CD14-positive monocyte (primary cell): ENCODE measurements around the gene ST6GALNAC3. TPM values are rescaled to one million over a fixed set of nuclear protein-coding genes. Genes with fewer than 3 reads are reported as not detected.

Source experiments
- DNase-seq, 3 donors: peaks; one replicate each; pipeline ENCODE4 v3.0.0-alpha.2; 2011 to 2022
- H2AFZ ChIP-seq: 2 replicates; pipeline ENCODE4 v1.6.0; 2012; ENCODE audit warnings: mild to moderate bottlenecking, low read depth, low read length, inconsistent platforms; ENCODE audit not compliant: insufficient read depth, poor library complexity, severe bottlenecking
- H3K27ac ChIP-seq, 2 donors: 1 replicate in 1 of 2; 2 replicates in 1 of 2; pipeline ENCODE4 v1.5.1; 2012 to 2013; ENCODE audit warnings: low read length in 2 of 2, control low read depth in 1 of 2, inconsistent platforms in 1 of 2, low read depth in 1 of 2, mild to moderate bottlenecking in 1 of 2
- H3K27me3 ChIP-seq, 2 donors: one replicate each; pipeline versions ENCODE4 v1.6.0 to v1.6.1; 2011 to 2013; ENCODE audit warnings: low read length in 2 of 2; ENCODE audit not compliant: control insufficient read depth in 2 of 2, insufficient read depth in 2 of 2
- H3K36me3 ChIP-seq, 2 donors: replicated peaks in 1 of 2; 1 replicate in 1 of 2; 2 replicates in 1 of 2; pipeline versions ENCODE4 v1.5.1 to v1.6.1; 2012 to 2013; ENCODE audit warnings: low read length in 2 of 2, control low read depth in 1 of 2, inconsistent platforms in 1 of 2, mild to moderate bottlenecking in 1 of 2; ENCODE audit not compliant: insufficient read depth in 2 of 2, control insufficient read depth in 1 of 2
- H3K4me1 ChIP-seq, 2 donors: 1 replicate in 1 of 2; 2 replicates in 1 of 2; pipeline versions ENCODE4 v1.5.1 to v1.6.1; 2012 to 2013; ENCODE audit warnings: low read length in 2 of 2, control low read depth in 1 of 2, inconsistent platforms in 1 of 2, mild to moderate bottlenecking in 1 of 2, moderate library complexity in 1 of 2; ENCODE audit not compliant: insufficient read depth in 2 of 2, control insufficient read depth in 1 of 2
- H3K4me2 ChIP-seq: replicated peaks from 2 replicates; pipeline ENCODE3; 2012; ENCODE audit warnings: low read length, moderate library complexity, mild to moderate bottlenecking; ENCODE audit not compliant: poor library complexity, severe bottlenecking; ENCODE audit errors: extremely low read depth
- H3K4me3 ChIP-seq, 3 experiments: fragments of 200-600 bp in 1 of 3; sonication (generic) in 1 of 3; replicated peaks in 1 of 3; 1 replicate in 2 of 3; 2 replicates in 1 of 3; pipeline ENCODE4 v1.5.1; 2011 to 2013; ENCODE audit warnings: low read length in 3 of 3, mild to moderate bottlenecking in 3 of 3, control low read depth in 2 of 3, low read depth in 2 of 3, inconsistent platforms in 1 of 3, moderate library complexity in 1 of 3
- H3K79me2 ChIP-seq: 2 replicates; pipeline ENCODE4 v1.6.0; 2012; ENCODE audit warnings: mild to moderate bottlenecking, control low read depth, inconsistent platforms, low read length, moderate library complexity; ENCODE audit not compliant: insufficient read depth
- H3K9ac ChIP-seq: 2 replicates; pipeline ENCODE4 v1.6.0; 2017; ENCODE audit warnings: low read length, mild to moderate bottlenecking; ENCODE audit not compliant: insufficient read depth, poor library complexity, severe bottlenecking
- H3K9me3 ChIP-seq, 2 donors: replicated peaks in 1 of 2; 1 replicate in 1 of 2; 2 replicates in 1 of 2; pipeline versions ENCODE4 v1.5.1 to v1.6.1; 2012 to 2013; ENCODE audit warnings: low read length in 2 of 2, control low read depth in 1 of 2; ENCODE audit not compliant: control insufficient read depth in 1 of 2, insufficient read depth in 1 of 2
- H4K20me1 ChIP-seq: 2 replicates; pipeline ENCODE4 v1.6.0; 2012; ENCODE audit warnings: mild to moderate bottlenecking, low read length, control low read depth, moderate library complexity; ENCODE audit not compliant: insufficient read depth
- H3K27ac Mint-ChIP-seq, 7 donors: one replicate each; pipeline ENCODE4 v1.8.0; 2020; ENCODE audit warnings: mild to moderate bottlenecking in 7 of 7, mixed read lengths in 7 of 7, moderate library complexity in 6 of 7, inconsistent platforms in 2 of 7
- H3K27me3 Mint-ChIP-seq, 3 donors: one replicate each; pipeline ENCODE4 v1.8.0; 2021 to 2022; ENCODE audit warnings: low read depth in 3 of 3, mild to moderate bottlenecking in 3 of 3, mixed read lengths in 3 of 3, moderate library complexity in 3 of 3, inconsistent platforms in 1 of 3
- H3K36me3 Mint-ChIP-seq, 2 donors: one replicate each; pipeline ENCODE4 v1.8.0; 2020; ENCODE audit warnings: mixed read lengths in 2 of 2, inconsistent platforms in 1 of 2, mild to moderate bottlenecking in 1 of 2
- H3K4me1 Mint-ChIP-seq: one replicate; pipeline ENCODE4 v1.8.0; 2020; ENCODE audit warnings: mild to moderate bottlenecking, mixed read lengths
- H3K4me3 Mint-ChIP-seq, 2 donors: one replicate each; pipeline ENCODE4 v1.8.0; 2020; ENCODE audit warnings: mild to moderate bottlenecking in 2 of 2, mixed read lengths in 2 of 2, moderate library complexity in 1 of 2
- H3K9me3 Mint-ChIP-seq, 7 donors: one replicate each; pipeline ENCODE4 v1.8.0; 2020 to 2022; ENCODE audit warnings: mixed read lengths in 7 of 7, mild to moderate bottlenecking in 6 of 7, moderate library complexity in 6 of 7, inconsistent platforms in 2 of 7
- CTCF ChIP-seq: fragments of 200-600 bp; IDR thresholded peaks from one replicate; pipeline ENCODE4 v1.8.0; 2022; ENCODE audit warnings: antibody characterized with exemption, mild to moderate bottlenecking
- WGBS: methylation state at CpG from one replicate; pipeline ENCODE4 v1.1.5; 2013; ENCODE audit warnings: missing lambda C conversion rate; ENCODE audit not compliant: insufficient coverage; 5-methylcytosine and 5-hydroxymethylcytosine counted together
- intact Hi-C, 2 donors: fragments of 100-400 bp; cut with micrococcal nuclease; formaldehyde crosslinking; loops; one replicate each; pipeline versions ENCODE4 v1.15.0 to v1.15.1; 2023
- polyA plus RNA-seq, 3 donors: library from polyadenylated mRNA; depleted of rRNA in 1 of 3; unstranded in 2 of 3; stranded (reverse) in 1 of 3; fragments of 300-500 nt in 2 of 3; fragments of >200 nt in 1 of 3; fragmentation: Illumina TruSeq in 2 of 3; gene quantifications; 1 replicate in 2 of 3; 2 replicates in 1 of 3; pipeline ENCODE4 v1.2.3, GENCODE V29; 2012 to 2021

The ST6GALNAC3 gene
- polyA plus RNA-seq, 3 donors: 6.5 to 9.2 (median 7.6) TPM

DNA sequence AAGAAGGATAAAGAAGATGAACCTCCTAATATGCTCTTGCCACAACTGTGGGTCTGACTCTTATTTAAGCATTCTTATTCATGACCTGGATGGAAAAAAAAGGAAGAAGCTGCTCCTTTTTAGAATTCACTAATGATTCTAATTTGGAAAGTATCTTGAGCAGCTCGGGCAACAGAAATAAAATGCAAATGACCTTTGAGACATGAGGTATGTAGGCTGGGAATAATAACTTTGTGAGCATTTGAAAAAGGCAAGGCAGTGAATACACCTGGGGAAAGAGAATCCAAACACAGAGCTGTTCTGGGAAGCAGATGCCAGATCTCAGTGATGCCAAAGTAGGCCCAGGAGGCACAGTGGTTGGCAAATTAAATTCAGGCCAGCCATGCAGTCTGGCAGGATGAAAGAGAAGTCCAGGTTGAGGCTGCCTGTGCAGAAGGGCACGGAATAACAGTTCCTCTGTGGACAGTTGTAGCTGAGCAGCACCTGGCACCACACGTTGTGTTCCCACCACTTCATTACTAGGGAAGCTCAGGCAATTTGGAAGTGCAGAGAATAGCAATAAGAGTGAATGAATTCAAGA lies 471.9 kb downstream of the ST6GALNAC3 start:
- no peaks in the 10 kb centered on the region for H3K4me1 ChIP-seq
- H3K4me3 Mint-ChIP-seq: no peak overlapping the region
- no peaks in the 10 kb centered on the region for H3K36me3 Mint-ChIP-seq
- H3K27ac ChIP-seq: no peak overlapping the region
- intact Hi-C loops: no loop called here
- H3K27me3 ChIP-seq: no peaks in the 10 kb centered on the region
- no peak overlapping the region for H2AFZ ChIP-seq
- H3K27ac Mint-ChIP-seq: no peak overlapping the region
- H3K27me3 Mint-ChIP-seq: no peaks in the 10 kb centered on the region
- TF ChIP-seq CTCF: no peak
- H3K4me3 ChIP-seq: no peak overlapping the region
- WGBS: 67% methylated on average over 1 of the region's 3 CpGs
- no peak overlapping the region for H3K4me2 ChIP-seq
- DNase-seq: no peak
- H4K20me1 ChIP-seq: no peaks in the 10 kb centered on the region
- H3K36me3 ChIP-seq: no peaks in the 10 kb centered on the region
- no peak overlapping the region for H3K9ac ChIP-seq
- peaks cover 0 to 5% (median 1%) of the 10 kb centered on the region in 7 donors for H3K9me3 Mint-ChIP-seq
- H3K4me1 Mint-ChIP-seq: no peaks in the 10 kb centered on the region
- no peaks in the 10 kb centered on the region for H3K9me3 ChIP-seq
- no peaks in the 10 kb centered on the region for H3K79me2 ChIP-seq

- Histone ChIP-seq H3K9ac (no peak overlapping the region), H4K20me1 (no peaks in the 10 kb centered on the region), H3K4me3 (no peak overlapping the region), H3K9me3 (no peaks in the 10 kb centered on the region), H3K79me2 (no peaks in the 10 kb centered on the region), H2AFZ (no peak overlapping the region), H3K4me1 (no peaks in the 10 kb centered on the region), H3K36me3 (no peaks in the 10 kb centered on the region), H3K4me2 (no peak overlapping the region), H3K27ac (no peak overlapping the region), H3K27me3 (no peaks in the 10 kb centered on the region)
- H3K36me3 Mint-ChIP-seq: no peaks in the 10 kb centered on the region
- peaks cover 0 to 5% (median 2%) of the 10 kb centered on the region in 7 donors for H3K9me3 Mint-ChIP-seq
- H3K27ac Mint-ChIP-seq: no peak overlapping the region
- no peaks in the 10 kb centered on the region for H3K27me3 Mint-ChIP-seq
- TF ChIP-seq CTCF: no peak
- no peak overlapping the region for H3K4me3 Mint-ChIP-seq
- no peak for DNase-seq
- H3K4me1 Mint-ChIP-seq: no peaks in the 10 kb centered on the region
- intact Hi-C loops: no loop called here
Measured at GRCh38 chr1:76547916-76548315, 473.4 kb downstream of the ST6GALNAC3 start.
